Myocyte (in vitro differentiated cells): ENCODE results near the gene GABRG3. TPM values are rescaled to one million over a fixed set of nuclear protein-coding genes. Genes with fewer than 3 reads are reported as not detected.
"Not testable (repeated sequence)": the region's sequence is repeated elsewhere in the genome, so short reads cannot be mapped to it uniquely, and the experiment has no call there.

Experiments used
- DNase-seq: peaks from one replicate; pipeline ENCODE4 v3.0.0-alpha.2; 2012; ENCODE audit warnings: low read depth
- total RNA-seq: library from RNA; depleted of rRNA; stranded (reverse); fragments of >200 nt; gene quantifications from 2 replicates; pipeline ENCODE4 v1.2.3, GENCODE V29; 2014

Gene GABRG3
- total RNA-seq, 1 donor from 2014 or later: not detected

DNA sequence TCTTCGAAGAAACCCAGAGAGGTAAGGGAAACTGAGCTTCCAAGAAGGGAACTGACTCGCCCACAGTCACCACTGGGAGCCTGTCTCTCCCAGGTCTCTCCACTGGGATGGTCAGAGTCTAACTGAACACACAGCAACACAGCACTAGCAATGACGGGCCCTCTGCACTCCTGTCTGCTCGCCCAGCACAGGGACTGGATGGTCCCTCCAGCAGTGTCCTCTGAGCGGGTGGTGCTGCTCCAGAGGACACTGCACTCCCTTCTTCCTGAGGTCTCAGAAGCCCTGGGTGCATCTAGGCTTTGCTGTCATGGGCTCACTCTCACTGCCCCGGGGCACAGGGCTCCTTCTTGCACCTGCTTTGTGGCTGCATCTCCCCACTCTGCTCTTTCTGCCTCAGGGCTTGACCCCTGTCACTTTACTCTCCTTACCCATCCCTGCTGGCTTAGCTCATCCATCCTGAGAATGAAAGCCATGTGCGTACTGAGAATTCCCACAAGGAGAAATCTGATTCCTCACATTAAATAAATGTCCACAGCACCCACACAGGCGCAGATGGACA is 356.6 kb downstream of the GABRG3 start:
- DNase-seq: no peak

DNA sequence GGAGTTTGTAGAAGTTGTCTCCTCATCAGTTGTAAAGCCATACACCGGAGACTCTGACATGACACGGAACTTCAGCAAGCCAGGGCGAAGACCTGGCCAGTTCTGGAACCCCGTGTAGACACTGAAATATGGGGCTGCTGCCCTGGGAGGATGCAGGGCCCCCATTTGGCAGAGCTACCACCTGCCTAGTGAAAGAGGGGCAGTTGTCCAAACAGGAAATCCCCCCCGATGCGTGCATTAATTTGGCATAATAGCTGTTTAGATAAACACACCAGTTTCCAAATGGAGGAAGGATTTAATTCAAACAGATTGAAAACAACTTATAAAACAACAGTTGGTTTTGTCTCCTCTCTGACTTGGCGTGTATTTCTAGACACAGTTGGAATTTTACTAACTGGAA is 357.2 kb downstream of the GABRG3 start:
- DNase-seq: no peak

DNA sequence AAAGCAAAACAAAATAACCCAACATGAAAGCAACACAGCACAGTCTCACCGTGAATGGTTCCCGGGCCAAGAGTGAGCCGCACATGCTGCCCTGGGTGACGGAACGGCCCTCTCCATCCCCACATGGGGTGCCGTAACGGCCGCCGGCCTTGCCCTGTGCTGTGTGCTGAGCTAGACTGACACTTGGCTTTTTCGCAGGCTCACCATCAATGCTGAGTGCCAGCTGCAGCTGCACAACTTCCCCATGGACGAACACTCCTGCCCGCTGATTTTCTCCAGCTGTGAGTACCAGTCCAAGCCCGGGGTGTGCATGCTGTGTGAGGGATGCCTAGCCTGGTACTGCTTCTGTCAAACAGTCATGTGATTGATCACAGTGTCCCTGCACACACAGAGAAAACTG is 357.6 kb downstream of the GABRG3 start:
- no peak for DNase-seq

DNA sequence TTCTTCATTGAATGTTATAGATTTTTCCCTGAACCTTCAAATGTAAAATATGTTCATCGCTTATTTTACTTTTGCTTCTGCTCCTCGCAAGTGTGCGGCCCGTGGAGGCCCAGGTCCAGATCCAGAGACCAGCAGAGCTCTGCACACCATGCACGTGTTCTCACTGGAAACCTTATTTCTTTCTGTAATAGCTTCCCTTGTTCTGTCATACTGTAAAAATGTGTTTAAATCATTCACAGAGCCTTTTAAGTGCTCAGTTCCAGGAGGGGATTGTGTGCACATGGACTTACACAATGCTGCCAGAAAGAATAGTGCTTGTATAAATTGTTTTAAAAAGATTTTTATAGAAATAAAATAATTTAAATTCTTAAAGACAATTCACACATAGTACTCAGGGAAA is 359.3 kb downstream of the GABRG3 start:
- DNase-seq: no peak

DNA sequence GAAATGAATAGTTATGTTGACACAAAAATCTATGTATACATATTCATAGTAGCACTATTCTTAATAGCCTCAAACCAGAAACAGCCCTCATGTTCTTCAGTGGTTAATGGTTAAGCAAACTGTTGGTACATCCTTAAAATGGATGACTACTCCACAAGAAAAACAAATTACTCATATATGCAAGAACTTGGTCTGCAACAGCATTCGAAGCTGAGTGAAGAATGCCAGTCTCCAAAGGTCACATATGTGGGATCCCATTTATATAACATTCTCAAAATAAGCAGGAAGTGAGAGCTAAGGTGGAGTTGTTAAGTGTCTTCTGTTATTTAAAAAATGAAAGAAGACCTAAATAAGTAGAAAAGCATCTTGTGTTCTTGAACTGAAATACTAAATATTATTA is 365.7 kb downstream of the GABRG3 start:
- DNase-seq: no peak

DNA sequence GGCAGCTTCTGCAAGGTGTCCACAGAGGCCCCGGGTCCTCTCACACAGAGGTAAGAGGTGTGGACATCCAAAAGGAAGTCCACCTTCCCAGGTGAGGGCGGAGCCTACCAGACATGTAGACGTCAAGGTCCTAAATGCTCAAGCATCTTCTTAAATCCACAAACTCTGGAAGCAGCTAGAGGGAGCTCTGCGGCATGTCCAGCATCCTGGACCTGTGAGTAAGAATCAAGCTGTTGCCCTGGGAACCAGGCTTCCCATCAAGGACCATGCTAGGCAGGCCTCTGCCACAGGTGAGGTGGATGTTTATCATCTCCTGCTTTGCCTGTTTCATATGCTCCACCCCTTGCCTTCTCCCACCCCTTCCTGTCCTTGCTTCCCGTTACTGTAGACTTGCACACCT is 368.2 kb downstream of the GABRG3 start:
- no peak for DNase-seq

DNA sequence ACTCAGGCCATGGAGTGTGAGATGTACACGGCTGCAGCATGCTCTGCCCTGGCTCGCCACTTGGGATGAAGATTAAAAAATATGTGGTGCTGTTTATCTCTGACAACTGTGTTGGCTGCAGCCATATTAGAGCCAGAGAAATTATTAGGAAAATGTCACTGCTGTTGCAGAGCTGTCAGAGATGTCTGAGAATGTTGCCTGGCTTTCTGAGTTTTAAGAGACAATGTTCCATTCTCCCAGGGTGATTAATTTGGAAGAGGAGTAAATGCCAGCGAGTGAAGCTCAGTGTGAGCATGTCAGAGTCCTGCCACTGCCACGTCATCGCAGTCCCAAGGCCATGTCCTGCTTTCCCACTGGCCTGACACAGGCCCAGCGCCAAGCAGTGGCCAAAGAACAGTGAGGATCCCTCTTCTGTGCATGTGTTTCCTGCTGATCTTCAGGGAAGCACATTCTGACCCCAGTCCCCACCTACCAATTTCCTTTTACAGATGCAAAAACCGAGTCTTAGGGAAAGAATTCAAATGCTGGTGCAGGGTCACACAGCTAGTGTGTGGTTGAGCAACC is 370.9 kb downstream of the GABRG3 start:
- DNase-seq: no peak

DNA sequence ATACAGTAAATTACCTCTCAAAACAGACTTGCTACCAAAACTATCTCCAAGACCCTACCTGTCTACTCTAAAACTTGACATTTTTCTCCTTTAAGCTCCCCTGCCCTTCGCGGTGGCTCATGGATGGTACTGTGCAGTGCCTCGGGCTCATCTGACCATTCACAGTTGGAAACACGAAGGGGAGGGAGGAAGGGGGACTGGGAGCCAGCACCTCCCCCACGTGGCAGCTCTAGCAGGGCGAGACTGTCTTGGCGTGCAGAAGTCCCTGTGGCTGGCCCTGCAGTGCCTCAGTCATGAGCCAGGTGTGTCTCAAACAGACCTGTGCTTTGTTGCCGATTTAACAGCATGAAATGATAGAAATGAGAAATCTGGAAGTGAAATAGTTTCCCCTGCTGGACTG is 372.0 kb downstream of the GABRG3 start:
- no peak for DNase-seq

DNA sequence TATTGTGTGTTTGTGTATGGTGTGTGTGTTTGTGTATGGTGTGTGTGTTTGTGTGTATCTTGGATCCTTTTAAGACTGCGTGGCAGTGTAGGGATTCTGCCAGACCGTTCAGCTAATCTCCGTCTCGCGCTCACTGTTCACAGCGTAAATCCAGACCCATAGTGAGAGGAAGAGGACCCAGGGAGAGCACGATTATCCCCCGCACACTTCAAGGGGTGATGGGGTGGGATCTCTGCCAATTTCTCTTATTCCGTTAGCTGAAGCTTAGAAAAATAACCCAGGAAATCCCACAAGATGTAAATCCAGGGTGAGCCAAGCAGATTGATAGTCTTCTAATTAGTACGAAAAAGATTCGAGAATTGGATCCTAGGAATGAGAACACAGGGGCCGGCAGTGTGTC is 381.2 kb downstream of the GABRG3 start:
- DNase-seq: no peak

DNA sequence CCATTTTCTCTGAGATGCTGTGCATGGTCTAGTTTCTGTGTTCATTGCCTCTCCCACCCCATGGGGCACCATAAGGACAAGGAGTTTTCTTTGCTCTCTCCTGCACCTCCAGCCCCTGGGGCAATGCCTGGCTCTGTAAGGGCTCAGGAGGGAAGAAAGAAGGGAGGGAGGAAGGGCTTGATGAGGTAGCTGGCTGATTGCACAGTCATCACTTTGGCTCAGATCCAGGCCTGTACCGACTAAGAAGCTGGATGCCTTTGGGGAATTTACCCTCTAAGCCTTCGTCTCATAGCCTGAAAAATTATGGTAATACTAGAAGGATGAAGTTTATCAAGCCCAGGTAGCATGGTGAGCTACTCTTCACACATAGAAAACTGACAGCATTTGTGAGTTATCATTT is 382.9 kb downstream of the GABRG3 start:
- DNase-seq: no peak

DNA sequence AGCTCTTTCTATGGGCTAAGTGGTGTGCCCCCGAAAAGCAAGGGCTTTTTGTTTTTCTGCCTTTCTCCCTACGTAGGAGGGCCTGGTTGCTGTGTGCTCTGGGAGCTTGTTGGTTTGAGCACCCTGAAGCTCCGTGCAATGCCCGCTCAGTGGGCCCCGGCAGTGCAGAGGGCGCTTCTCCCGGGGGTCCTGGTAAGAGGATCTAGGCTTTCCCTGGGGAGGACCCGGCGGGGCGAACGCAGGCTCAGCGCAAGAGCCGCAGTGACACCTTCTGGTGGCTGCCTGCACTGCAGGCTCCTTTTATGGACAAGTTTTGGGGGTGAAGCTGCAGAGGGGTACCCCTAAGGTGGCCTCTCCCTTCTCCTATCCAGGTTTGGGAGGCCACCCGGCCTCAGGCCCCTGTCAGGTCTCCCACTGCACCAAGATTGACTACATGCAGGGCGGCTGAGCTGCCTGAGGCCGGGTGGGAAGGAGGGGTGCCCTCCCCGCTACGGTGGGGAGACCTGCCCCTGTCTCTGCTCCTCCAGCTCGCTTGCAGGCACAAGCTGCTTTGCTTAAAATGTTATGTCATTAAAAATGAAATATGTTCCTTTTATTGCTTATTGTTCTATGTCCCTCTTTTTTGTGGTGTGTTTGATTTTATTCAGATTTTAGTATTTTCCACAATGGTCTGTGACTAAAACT is 387.9 kb downstream of the GABRG3 start:
- DNase-seq: no peak

DNA sequence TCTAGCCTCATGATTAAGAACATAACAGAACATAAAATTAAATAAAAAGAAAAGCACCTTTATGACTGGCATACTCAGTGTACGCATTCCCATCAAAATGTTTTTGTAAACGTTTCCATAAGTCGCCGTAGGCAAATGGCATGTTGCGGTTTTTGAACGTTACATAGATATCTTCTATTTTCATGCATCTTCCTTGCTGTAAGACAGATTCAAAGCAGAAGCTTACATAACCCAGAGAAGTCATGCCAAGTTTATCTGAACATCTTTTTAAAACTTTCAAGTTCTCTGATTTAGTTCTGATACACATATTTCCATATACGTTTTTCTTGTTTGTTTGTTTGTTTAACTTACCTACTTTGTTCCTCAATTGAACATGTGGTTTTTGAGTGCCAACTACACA is 388.6 kb downstream of the GABRG3 start:
- no peak for DNase-seq

DNA sequence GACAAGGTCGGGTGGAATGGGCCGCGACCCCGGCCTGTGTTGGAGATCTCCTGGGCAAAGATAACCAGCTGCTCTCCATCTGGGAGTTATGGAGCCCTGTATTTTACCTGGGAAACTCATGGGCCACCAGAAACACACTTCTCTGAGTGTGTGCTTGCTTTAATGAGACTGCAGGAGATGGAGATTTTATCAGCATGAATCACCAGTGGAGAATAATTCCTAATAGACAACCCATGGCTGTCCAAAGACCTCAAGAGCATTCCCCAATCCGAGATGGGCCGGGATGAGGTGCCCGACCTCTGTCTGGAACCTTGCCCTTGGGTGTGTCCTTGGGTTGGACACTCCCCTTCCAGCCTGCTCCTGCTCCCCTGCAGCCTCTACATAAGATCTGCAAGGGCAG is 389.3 kb downstream of the GABRG3 start:
- DNase-seq: no peak

DNA sequence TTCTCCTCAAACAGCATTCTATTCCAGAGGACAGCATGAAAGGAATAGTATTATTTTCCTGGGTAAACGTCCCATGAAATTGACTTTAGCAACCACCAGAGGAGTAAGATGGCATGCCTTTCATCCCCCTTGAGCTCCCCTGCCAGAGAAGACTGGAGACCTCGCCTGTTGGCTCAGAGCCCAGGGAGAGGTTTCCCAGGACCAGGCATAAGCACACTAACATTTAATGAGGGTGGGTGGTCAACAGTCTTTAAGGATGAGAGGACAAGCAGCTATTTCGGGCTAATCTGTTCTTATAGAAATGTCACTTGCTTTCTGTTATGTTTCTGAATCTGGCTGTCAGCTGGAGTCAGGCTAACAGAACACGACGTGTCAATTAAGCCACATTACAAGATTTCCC is 390.5 kb downstream of the GABRG3 start:
- DNase-seq: no peak

DNA sequence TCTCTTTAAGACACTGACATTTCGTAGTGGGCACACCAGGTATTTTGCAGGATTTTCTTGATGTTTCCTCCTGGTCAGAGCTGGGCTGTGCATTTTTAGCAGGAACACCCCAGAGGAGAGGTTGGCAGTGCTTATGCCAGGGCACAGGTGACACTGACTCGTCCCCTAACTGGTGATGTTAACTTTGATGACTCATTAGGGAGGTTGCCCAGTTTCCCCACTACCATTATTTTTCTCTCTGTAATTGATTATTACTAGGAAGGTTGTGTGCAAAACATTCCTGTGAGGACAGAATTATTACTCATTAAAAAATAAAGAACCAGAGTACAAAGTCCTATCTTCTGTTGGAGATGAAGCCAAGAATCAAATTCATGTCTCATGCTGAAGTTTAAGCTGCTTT is 394.5 kb downstream of the GABRG3 start:
- DNase-seq: no peak

DNA sequence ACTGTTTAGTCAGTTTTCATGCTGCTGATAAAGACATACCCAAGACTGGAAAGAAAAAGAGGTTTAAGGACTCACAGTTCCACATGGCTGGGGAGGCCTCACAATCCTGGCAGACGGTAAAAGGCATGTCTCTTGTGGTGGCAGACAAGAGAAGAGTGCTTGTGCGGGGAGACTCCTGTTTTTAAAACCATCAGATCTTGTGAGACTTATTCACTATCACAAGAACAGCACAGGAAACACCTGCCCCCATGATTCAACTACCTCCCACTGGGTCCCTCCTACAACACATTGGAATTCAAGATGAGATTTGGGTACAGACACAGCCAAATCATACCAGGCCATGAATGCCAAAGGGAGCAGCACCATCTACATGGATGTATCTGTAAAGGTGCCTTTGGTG is 406.4 kb downstream of the GABRG3 start:
- not testable (repeated sequence) for DNase-seq

DNA sequence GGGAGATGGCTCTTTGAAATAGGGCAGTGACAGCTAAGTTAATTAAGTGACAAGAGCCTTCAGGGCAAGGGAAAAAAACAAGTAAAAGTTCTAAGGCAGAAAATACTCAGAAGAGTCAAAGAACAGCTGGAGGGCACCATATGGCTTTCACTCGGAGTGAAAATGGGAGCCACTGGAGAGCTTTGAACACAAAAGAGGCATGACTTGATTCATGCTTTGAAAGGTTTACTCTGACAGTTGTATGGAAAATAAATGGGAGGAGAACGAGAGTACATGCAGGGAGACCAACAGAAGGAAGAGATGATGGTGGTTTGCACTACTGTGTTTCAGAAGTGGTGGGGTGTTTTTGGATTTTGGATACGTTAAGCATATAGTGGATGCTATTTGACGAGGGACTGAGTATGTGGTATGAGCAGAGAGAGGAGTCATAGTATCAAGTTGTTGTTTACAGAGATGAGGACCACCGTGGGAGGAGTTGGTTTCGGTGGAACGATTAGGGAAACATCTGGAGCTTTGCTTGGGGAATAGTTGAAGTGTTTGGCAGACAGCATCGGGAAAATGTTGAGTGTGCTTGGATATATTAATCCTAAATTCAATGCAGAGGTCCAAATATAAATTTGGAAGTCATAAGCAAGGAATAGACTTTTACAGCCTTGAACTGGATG is 411.5 kb downstream of the GABRG3 start:
- DNase-seq: no peak

DNA sequence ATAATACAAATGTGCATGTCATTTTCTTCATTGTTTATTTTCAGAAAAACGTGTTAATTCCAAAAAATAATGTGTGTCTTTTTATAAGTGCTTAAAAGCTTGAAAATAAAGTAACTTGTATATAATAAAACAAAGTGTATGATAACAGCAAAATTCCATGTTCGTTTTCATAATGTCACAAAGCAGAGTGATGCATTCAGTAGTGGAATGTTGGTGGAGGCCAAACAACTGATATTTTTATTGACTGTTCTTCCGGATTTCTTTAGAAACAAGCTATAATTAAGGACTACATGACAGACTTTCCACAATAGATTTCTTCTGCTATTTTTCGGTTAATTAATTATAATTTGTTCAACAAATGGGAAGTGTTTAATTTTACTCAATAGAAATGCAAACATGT is 412.7 kb downstream of the GABRG3 start:
- DNase-seq: no peak

DNA sequence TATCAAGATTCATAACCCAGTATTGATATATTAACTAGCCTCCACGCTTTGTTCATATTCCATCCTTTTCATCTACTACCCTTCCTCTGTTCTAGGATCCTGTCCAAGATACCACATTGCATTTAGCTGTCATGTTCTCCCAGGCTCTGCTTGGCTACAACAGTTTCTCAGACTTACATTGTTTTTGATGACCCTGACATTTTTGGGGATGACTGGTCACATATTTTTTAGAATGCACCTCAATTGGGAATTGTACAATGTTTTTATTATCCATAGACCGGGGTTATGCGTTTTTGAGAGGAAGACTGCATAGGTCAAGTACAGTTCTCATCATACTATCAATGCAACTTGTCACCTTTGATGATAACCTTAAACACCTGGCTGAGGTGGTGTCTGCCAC is 421.2 kb downstream of the GABRG3 start:
- DNase-seq: no peak

DNA sequence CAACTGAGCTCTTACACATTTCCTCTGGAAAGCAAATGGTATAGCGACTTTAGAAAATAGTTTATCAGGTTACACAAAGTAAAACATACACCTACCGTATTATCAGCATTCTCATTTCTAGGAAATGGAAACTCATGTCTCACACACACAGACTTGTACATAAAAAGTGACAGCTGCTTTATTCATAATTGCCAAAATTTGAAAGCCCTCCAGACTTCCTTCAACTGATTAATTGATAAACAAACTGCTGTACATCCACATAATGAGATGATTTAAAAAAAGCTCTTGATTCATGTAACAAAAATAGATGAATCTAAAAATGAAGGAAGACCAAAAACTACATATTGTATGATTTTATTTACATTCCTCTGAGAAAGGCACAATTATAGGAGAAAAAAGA is 425.5 kb downstream of the GABRG3 start:
- DNase-seq: no peak

DNA sequence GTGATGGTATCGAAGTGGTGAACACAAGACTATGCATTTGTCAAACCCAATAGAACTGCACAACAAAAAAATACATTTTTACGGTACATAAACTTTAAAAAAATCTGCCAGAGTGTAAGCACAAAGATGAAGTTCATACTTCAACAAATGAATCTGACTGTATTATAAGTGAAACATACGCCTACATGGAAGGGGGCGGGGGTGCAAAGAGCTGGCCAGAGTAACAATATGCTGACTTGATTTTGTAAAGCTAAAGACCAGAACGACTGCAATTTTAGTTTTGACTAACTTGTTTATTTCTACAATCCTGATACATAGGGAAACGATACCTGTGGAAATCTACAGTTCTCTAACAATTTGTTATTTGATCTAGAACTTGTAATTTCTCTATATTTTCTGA is 426.0 kb downstream of the GABRG3 start:
- DNase-seq: no peak

DNA sequence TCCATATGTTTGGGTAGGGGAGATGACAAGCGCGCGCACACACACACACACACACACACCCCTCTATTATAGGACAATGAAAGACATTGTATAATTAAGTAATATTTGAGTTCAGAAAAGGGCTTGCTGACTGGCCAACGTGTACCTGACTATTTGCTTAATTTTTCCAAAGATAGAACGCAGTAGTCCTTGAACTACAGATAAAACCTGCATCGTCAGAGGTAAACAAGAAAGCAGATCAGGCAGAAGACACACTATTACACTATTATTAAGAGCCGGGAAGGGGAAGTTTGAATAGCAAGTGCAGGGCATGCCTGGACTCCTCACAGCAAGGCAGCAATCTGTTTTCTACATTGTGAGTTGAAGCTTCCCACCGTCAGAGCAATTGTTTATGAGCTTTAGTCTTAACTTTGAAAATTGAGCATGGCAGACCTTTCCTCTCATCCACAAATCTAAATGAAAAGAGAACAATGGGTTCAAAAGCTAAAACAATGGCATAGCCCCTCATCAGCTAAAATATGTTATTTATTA is 427.7 kb downstream of the GABRG3 start:
- DNase-seq: no peak
